ENCODE measurements around the gene MICA. TPM values are rescaled to one million over a fixed set of nuclear protein-coding genes. Genes with fewer than 3 reads are reported as not detected.

The MICA gene
- total RNA-seq, 2 donors from 2014 or later: 12.5 to 13.7 TPM

DNA sequence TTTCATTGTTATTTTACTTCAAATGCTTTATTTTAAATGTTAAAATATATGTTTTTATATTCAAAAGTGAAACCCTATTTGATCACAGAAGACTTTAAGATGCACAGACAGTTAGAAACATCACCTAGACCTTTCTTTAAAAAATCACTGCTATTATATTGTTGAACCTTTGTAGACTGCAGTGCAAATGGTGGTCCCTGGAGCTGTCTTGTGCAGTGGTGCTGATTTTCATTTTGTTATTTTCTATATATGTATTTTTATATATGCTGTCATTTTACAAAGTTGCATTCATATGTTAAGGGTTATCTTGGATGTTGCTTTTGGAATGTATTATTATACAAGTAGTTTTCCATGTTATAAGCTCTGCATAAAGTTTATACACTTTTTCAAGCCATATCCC, 27.7 kb upstream of the MICA start:
- Histone ChIP-seq H3K9ac (ENCODE audit: extremely low read depth, low read length, poor library complexity, severe bottlenecking) (no peak overlapping the region), H3K27ac (ENCODE audit: low read depth, low read length) (no peak overlapping the region), H3K36me3 (ENCODE audit: control insufficient read depth, insufficient read depth, low read length) (no peaks in the 10 kb centered on the region), H3K4me3 (ENCODE audit: low read length) (no peak overlapping the region), H3K27me3 (ENCODE audit: control insufficient read depth, insufficient read depth, low read length, poor library complexity, severe bottlenecking) (peaks cover 5% of the 10 kb centered on the region), H3K4me1 (ENCODE audit: control insufficient read depth, insufficient read depth, low read length) (no peaks in the 10 kb centered on the region), H3K9me3 (ENCODE audit: control insufficient read depth, low read length) (peaks cover 10% of the 10 kb centered on the region)
- Mint-ChIP-seq H3K9me3 (peaks cover 8% of the 10 kb centered on the region), H3K4me3 (no peak overlapping the region), H3K27ac (no peak overlapping the region), H3K27me3 (ENCODE audit: insufficient read depth) (peaks cover 33% of the 10 kb centered on the region), H3K36me3 (ENCODE audit: low read depth) (no peaks in the 10 kb centered on the region), H3K4me1 (no peaks in the 10 kb centered on the region)
- TF ChIP-seq, protein P1, sequence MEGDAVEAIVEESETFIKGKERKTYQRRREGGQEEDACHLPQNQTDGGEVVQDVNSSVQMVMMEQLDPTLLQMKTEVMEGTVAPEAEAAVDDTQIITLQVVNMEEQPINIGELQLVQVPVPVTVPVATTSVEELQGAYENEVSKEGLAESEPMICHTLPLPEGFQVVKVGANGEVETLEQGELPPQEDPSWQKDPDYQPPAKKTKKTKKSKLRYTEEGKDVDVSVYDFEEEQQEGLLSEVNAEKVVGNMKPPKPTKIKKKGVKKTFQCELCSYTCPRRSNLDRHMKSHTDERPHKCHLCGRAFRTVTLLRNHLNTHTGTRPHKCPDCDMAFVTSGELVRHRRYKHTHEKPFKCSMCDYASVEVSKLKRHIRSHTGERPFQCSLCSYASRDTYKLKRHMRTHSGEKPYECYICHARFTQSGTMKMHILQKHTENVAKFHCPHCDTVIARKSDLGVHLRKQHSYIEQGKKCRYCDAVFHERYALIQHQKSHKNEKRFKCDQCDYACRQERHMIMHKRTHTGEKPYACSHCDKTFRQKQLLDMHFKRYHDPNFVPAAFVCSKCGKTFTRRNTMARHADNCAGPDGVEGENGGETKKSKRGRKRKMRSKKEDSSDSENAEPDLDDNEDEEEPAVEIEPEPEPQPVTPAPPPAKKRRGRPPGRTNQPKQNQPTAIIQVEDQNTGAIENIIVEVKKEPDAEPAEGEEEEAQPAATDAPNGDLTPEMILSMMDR (conservative IDR thresholded peaks at IDR 0.05): no peak
- DNase-seq: no peak

DNA sequence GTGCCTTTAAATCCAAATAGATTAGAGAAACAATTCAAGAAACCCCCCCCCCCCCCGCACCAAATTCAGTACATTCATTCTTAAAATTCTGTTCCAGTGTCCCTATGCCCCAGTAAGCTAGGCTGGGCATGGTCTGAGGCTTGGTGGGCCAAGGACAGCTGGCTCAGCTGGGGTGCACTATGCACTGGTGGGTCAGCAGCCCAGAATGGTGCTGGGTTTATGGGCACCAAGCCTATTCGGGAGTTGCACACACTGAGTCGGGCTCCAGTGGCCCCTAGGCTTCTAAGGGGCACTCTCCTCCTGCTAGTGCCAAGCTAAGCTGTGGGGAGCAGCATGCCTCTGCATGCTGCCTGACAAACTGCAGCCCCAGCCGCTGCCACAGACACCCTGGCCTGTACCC, 26.4 kb upstream of the MICA start:
- no peaks in the 10 kb centered on the region for H3K4me1 Mint-ChIP-seq
- peaks cover 35% of the 10 kb centered on the region for H3K27me3 Mint-ChIP-seq (ENCODE audit: insufficient read depth)
- no peak overlapping the region for H3K27ac Mint-ChIP-seq
- Histone ChIP-seq H3K27ac (ENCODE audit: low read depth, low read length) (no peak overlapping the region), H3K36me3 (ENCODE audit: control insufficient read depth, insufficient read depth, low read length) (no peaks in the 10 kb centered on the region), H3K9ac (ENCODE audit: extremely low read depth, low read length, poor library complexity, severe bottlenecking) (no peak overlapping the region), H3K4me1 (ENCODE audit: control insufficient read depth, insufficient read depth, low read length) (no peaks in the 10 kb centered on the region), H3K9me3 (ENCODE audit: control insufficient read depth, low read length) (peaks cover 10% of the 10 kb centered on the region), H3K4me3 (ENCODE audit: low read length) (no peak overlapping the region), H3K27me3 (ENCODE audit: control insufficient read depth, insufficient read depth, low read length, poor library complexity, severe bottlenecking) (peaks cover 5% of the 10 kb centered on the region)
- WGBS, 2 experiments (ENCODE audit: insufficient coverage in 1 of 2, insufficient read length in 1 of 2): 87 to 100% methylated on average over 3 of the region's 4 CpGs
- DNase-seq: no peak
- TF ChIP-seq, protein P1 (conservative IDR thresholded peaks at IDR 0.05): no peak
- H3K9me3 Mint-ChIP-seq: peaks cover 6% of the 10 kb centered on the region
- H3K4me3 Mint-ChIP-seq: no peak overlapping the region
- H3K36me3 Mint-ChIP-seq (ENCODE audit: low read depth): no peaks in the 10 kb centered on the region

DNA sequence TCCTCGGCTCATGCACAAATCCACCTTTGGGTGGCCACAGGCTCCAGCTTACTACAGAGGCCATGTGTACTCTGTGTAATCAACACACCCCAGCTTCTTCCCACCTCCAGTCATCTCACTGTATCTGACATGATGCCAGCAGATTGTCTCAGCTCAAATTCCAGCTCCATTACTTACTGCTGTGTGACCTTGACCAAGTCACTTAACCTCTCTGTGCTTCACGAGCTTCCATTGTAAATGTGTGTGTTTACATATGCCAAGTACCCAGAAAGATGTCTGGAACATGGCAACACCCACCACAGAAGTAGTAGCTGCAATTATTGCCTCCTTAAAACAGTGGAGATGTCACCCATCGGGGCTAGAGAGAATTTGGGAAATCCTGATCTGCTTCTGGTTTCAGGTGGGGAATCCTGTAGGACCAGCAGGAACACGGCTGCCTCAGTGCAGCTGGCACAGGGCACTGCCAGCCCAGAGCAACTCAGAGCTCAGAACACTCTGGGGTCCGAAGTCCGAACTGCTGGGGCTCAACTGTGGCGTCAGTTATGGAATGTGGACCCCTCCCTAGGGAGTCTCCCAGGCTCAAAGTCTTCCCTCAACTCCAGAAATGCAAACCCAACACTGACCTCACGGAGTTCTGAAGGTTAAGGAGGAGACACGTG, 25.2 kb upstream of the MICA start:
- no peaks in the 10 kb centered on the region for H3K4me1 Mint-ChIP-seq
- H3K36me3 Mint-ChIP-seq (ENCODE audit: low read depth): no peaks in the 10 kb centered on the region
- 90 to 93% methylated on average over 7 to 9 of the region's 9 CpGs for WGBS, 2 experiments (ENCODE audit: insufficient coverage in 1 of 2, insufficient read length in 1 of 2)
- TF ChIP-seq, protein P1 (conservative IDR thresholded peaks at IDR 0.05): no peak
- H3K4me3 Mint-ChIP-seq: no peak overlapping the region
- H3K27me3 Mint-ChIP-seq (ENCODE audit: insufficient read depth): peaks cover 30% of the 10 kb centered on the region
- Histone ChIP-seq H3K27me3 (ENCODE audit: control insufficient read depth, insufficient read depth, low read length, poor library complexity, severe bottlenecking) (peaks cover 5% of the 10 kb centered on the region), H3K9ac (ENCODE audit: extremely low read depth, low read length, poor library complexity, severe bottlenecking) (no peak overlapping the region), H3K27ac (ENCODE audit: low read depth, low read length) (no peak overlapping the region), H3K9me3 (ENCODE audit: control insufficient read depth, low read length) (peaks cover 5% of the 10 kb centered on the region), H3K4me3 (ENCODE audit: low read length) (no peak overlapping the region), H3K36me3 (ENCODE audit: control insufficient read depth, insufficient read depth, low read length) (no peaks in the 10 kb centered on the region), H3K4me1 (ENCODE audit: control insufficient read depth, insufficient read depth, low read length) (no peaks in the 10 kb centered on the region)
- H3K9me3 Mint-ChIP-seq: peaks cover 1% of the 10 kb centered on the region
- no peak for DNase-seq
- H3K27ac Mint-ChIP-seq: no peak overlapping the region

All from endodermal cell (in vitro differentiated cells).